CD8-positive, alpha-beta memory T cell (primary cell): ENCODE data around the gene ANAPC2. TPM values are rescaled to one million over a fixed set of nuclear protein-coding genes. Genes with fewer than 3 reads are reported as not detected.
A peak's percentile ranks its signal among the peaks of the same experiment; 100 is the strongest.

Experiments
- CTCF ChIA-PET: fragments of 350-600 bp; sonication (Branson Sonifier 250); formaldehyde crosslinking; loops from one replicate; lab custom pipeline; 2021; ENCODE audit warnings: antibody characterized with exemption; lab: Charles Lee
- POLR2A ChIA-PET: fragments of 350-600 bp; sonication (Branson Sonifier 250); formaldehyde crosslinking; loops from one replicate; lab custom pipeline; 2021; ENCODE audit warnings: antibody characterized with exemption; lab: Charles Lee
- DNase-seq, 5 donors: peaks; one replicate each; pipeline versions ENCODE4 v3.0.0 to v3.0.0-alpha.2; 2020 to 2022; ENCODE audit warnings: mixed read lengths in 1 of 5
- H3K27ac ChIP-seq: one replicate; pipeline ENCODE4 v1.7.0; 2013; ENCODE audit warnings: low read depth, mild to moderate bottlenecking, low read length, moderate library complexity
- H3K27me3 ChIP-seq: 2 replicates; pipeline ENCODE4 v1.7.0; 2013; ENCODE audit warnings: low read length, mild to moderate bottlenecking; ENCODE audit not compliant: insufficient read depth, poor library complexity, severe bottlenecking
- H3K36me3 ChIP-seq: 2 replicates; pipeline ENCODE4 v1.7.0; 2013; ENCODE audit warnings: mild to moderate bottlenecking, low read length, moderate library complexity; ENCODE audit not compliant: insufficient read depth
- H3K4me1 ChIP-seq: 2 replicates; pipeline ENCODE4 v1.7.0; 2013; ENCODE audit warnings: mild to moderate bottlenecking, low read length, moderate library complexity; ENCODE audit not compliant: insufficient read depth
- H3K4me3 ChIP-seq: 2 replicates; pipeline ENCODE4 v1.7.0; 2013; ENCODE audit warnings: mild to moderate bottlenecking, low read length
- H3K9me3 ChIP-seq: 2 replicates; pipeline ENCODE4 v1.7.0; 2013; ENCODE audit warnings: mild to moderate bottlenecking, low read length
- H3K27ac Mint-ChIP-seq, 8 donors: one replicate each; pipeline ENCODE4 v1.8.0; 2020 to 2021; ENCODE audit warnings: mixed read lengths in 8 of 8, mild to moderate bottlenecking in 6 of 8, inconsistent platforms in 3 of 8, moderate library complexity in 3 of 8
- H3K27me3 Mint-ChIP-seq, 2 donors: one replicate each; pipeline ENCODE4 v1.8.0; 2020 to 2021; ENCODE audit warnings: mixed read lengths in 2 of 2, mild to moderate bottlenecking in 1 of 2, moderate library complexity in 1 of 2
- H3K36me3 Mint-ChIP-seq, 3 donors: one replicate each; pipeline ENCODE4 v1.8.0; 2020 to 2021; ENCODE audit warnings: mixed read lengths in 3 of 3, inconsistent platforms in 1 of 3, mild to moderate bottlenecking in 1 of 3
- H3K4me1 Mint-ChIP-seq, 3 donors: one replicate each; pipeline ENCODE4 v1.8.0; 2020 to 2021; ENCODE audit warnings: mixed read lengths in 3 of 3, inconsistent platforms in 1 of 3, mild to moderate bottlenecking in 1 of 3
- H3K4me3 Mint-ChIP-seq, 7 donors: one replicate each; pipeline ENCODE4 v1.8.0; 2020 to 2021; ENCODE audit warnings: mixed read lengths in 7 of 7, mild to moderate bottlenecking in 6 of 7, moderate library complexity in 4 of 7, inconsistent platforms in 2 of 7
- H3K9me3 Mint-ChIP-seq, 5 donors: one replicate each; pipeline ENCODE4 v1.8.0; 2020 to 2022; ENCODE audit warnings: mixed read lengths in 5 of 5, mild to moderate bottlenecking in 3 of 5, moderate library complexity in 2 of 5, inconsistent platforms in 1 of 5
- polyA plus RNA-seq: library from polyadenylated mRNA; unstranded; fragments of 300-500 nt; fragmentation: Illumina TruSeq; gene quantifications from one replicate; pipeline ENCODE4 v1.2.3, GENCODE V29; 2021
- total RNA-seq, 2 experiments: library from RNA; stranded (reverse); gene quantifications; one replicate each; pipeline ENCODE4 v1.2.3, GENCODE V29; 2021

Gene ANAPC2
- total and polyA plus RNA-seq, 3 experiments from 2014 or later, result 5.4 to 57.0 (median 50.2) TPM

DNA sequence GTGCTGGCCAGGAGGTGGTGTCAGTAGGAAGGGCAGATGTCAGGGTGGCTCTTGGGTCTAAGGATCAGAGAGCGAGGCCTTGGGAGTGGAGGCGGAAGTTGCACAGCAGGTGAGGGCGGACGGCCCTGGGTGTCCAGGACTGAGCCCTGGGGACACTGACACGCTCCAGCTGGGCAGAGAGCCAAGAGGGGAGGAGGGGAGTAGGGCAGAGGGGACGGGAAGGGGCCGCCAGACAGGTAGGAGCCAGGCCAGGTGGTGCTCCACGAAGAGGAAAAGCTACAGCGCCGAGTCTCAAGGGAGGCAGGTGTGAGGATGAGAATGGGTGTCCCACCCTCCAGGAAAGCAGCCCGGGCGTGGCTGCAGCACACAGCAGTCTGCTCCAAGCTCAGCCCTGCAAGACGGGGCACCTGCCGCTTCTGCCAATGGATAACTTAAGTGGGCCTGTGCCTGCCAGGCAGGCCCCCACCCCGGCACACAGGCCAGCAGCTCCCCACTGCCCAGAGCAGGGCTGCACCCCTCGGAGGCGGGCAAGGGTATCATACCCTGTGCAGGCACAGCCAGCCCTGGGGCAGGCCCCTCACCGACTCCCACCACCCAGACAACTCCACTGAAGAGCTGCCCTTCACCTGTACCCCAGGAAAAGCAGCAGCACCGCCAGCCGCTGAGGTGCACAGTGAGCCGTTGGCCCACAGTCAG is 7.3 kb upstream of the ANAPC2 start:
- DNase-seq, result no peak
- H3K4me3 ChIP-seq, result no peak overlapping the region
- Mint-ChIP-seq H3K27me3 (no peaks in the 10 kb centered on the region), H3K36me3 (peaks cover 0 to 5% (median 0%) of the 10 kb centered on the region in 3 donors), H3K27ac (no peak overlapping the region), H3K4me1 (peaks cover 0 to 9% (median 3%) of the 10 kb centered on the region in 3 donors), H3K9me3 (no peaks in the 10 kb centered on the region), H3K4me3 (no peak overlapping the region)
- H3K9me3 ChIP-seq, result no peaks in the 10 kb centered on the region
- H3K36me3 ChIP-seq, result peaks cover 2% of the 10 kb centered on the region
- no peaks in the 10 kb centered on the region for H3K27me3 ChIP-seq
- ChIA-PET POLR2A (no interaction called here), CTCF (interaction anchor here (0.7 to 1.4 kb wide), 2 partner anchors 41 to 100 kb away, joined by 3 read pairs; no protein-coding TSS in a partner anchor)
- H3K27ac ChIP-seq, result no peak overlapping the region
- peaks cover 5% of the 10 kb centered on the region for H3K4me1 ChIP-seq

GRCh38 chr9:137194909-137195308 is 6.5 kb upstream of the ANAPC2 start:
- H3K36me3 Mint-ChIP-seq, result peaks cover 0 to 8% (median 0%) of the 10 kb centered on the region in 3 donors
- H3K4me1 Mint-ChIP-seq, result peaks cover 0 to 12% (median 3%) of the 10 kb centered on the region in 3 donors
- H3K27ac Mint-ChIP-seq, result no peak overlapping the region
- Histone ChIP-seq H3K27ac (no peak overlapping the region), H3K9me3 (no peaks in the 10 kb centered on the region), H3K27me3 (no peaks in the 10 kb centered on the region), H3K4me1 (peaks cover 7% of the 10 kb centered on the region), H3K36me3 (peaks cover 4% of the 10 kb centered on the region), H3K4me3 (no peak overlapping the region)
- H3K27me3 Mint-ChIP-seq, result no peaks in the 10 kb centered on the region
- CTCF ChIA-PET, result interaction anchor here (0.8 to 1.5 kb wide), 4 partner anchors 22 to 99 kb away, joined by 3 to 4 read pairs (median 3); no protein-coding TSS in a partner anchor
- no peaks in the 10 kb centered on the region for H3K9me3 Mint-ChIP-seq
- no peak overlapping the region for H3K4me3 Mint-ChIP-seq
- POLR2A ChIA-PET, result no interaction called here
- no peak for DNase-seq

DNA sequence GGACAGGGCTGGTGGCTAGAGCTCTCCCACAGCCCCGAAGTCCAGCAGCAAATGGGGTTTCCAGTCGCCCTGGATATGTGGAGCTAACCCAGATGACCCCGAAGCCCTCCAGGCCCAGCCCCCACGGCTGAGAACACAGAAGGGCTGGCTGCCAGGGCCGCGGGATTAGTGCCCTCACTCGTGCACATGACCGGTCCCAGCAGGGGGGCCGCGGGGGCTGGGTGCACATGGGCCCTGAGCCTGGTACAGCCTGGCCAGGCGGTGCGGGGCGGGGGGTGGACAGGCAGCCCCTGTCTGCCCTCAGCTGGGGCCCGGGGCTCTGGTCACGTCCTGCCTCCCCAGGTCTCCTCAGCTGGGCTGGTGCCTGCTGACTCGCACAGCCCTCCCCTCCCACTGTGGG is 6.0 kb upstream of the ANAPC2 start:
- H3K4me3 Mint-ChIP-seq, result no peak overlapping the region
- Histone ChIP-seq H3K9me3 (no peaks in the 10 kb centered on the region), H3K4me1 (peaks cover 8% of the 10 kb centered on the region), H3K4me3 (no peak overlapping the region), H3K27me3 (no peaks in the 10 kb centered on the region), H3K27ac (no peak overlapping the region), H3K36me3 (peaks cover 4% of the 10 kb centered on the region)
- ChIA-PET CTCF (interaction anchor here (0.8 to 1.5 kb wide), 3 partner anchors 22 to 42 kb away, joined by 3 to 4 read pairs (median 3); no protein-coding TSS in a partner anchor), POLR2A (no interaction called here)
- no peaks in the 10 kb centered on the region for H3K27me3 Mint-ChIP-seq
- no peak for DNase-seq
- no peaks in the 10 kb centered on the region for H3K9me3 Mint-ChIP-seq
- peaks cover 0 to 11% (median 0%) of the 10 kb centered on the region in 3 donors for H3K36me3 Mint-ChIP-seq
- H3K4me1 Mint-ChIP-seq, result peaks cover 4 to 13% (median 4%) of the 10 kb centered on the region in 3 donors
- H3K27ac Mint-ChIP-seq, result no peak overlapping the region

GRCh38 chr9:137193771-137194170 is 5.4 kb upstream of the ANAPC2 start:
- Histone ChIP-seq H3K4me3 (no peak overlapping the region), H3K36me3 (peaks cover 4% of the 10 kb centered on the region), H3K27ac (no peak overlapping the region), H3K27me3 (no peaks in the 10 kb centered on the region), H3K4me1 (peaks cover 12% of the 10 kb centered on the region), H3K9me3 (no peaks in the 10 kb centered on the region)
- ChIA-PET CTCF (interaction anchor here (1.5 kb wide), 1 partner anchor 43 kb away, joined by 4 read pairs; no protein-coding TSS in a partner anchor), POLR2A (no interaction called here)
- H3K36me3 Mint-ChIP-seq, result peaks cover 0 to 16% (median 0%) of the 10 kb centered on the region in 3 donors
- no peaks in the 10 kb centered on the region for H3K27me3 Mint-ChIP-seq
- H3K4me1 Mint-ChIP-seq, result peaks cover 9 to 19% (median 10%) of the 10 kb centered on the region in 3 donors
- peak overlapping the region in 1 of 7 donors; percentile 50 for H3K4me3 Mint-ChIP-seq
- H3K27ac Mint-ChIP-seq, result no peak overlapping the region
- no peak for DNase-seq
- no peaks in the 10 kb centered on the region for H3K9me3 Mint-ChIP-seq

DNA sequence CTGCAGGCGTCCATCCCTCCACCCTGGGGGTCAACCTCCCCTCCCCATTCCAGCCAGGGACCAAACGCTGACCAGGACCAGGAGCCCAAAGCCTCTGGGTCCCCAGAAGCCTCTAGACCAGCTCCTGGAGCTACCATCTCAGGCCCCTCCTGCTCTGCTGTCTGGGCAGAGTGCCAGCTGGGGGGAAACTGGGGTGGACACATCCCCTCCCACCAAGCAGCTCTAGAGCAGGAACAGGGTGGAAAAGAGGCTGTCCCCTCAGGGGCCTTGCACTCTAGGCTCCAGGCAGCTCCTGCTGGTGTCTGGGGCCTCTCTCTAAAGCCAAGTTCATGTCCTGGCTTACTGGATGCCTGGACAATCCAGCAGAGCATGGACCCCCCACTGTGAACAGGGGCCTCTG is 4.5 kb upstream of the ANAPC2 start:
- Mint-ChIP-seq H3K4me1 (peaks cover 10 to 24% (median 10%) of the 10 kb centered on the region in 3 donors), H3K27me3 (no peaks in the 10 kb centered on the region), H3K27ac (no peak overlapping the region), H3K36me3 (peaks cover 0 to 22% (median 0%) of the 10 kb centered on the region in 3 donors), H3K9me3 (no peaks in the 10 kb centered on the region), H3K4me3 (peak overlapping the region in 1 of 7 donors; percentile 24)
- DNase-seq, result no peak
- no peaks in the 10 kb centered on the region for H3K27me3 ChIP-seq
- no peak overlapping the region for H3K27ac ChIP-seq
- CTCF ChIA-PET, result interaction anchor here (1.0 to 2.0 kb wide), 2 partner anchors 97 to 359 kb away, joined by 3 to 5 read pairs; partner anchors contain the start of gene MRPL41
- H3K4me1 ChIP-seq, result peaks cover 13% of the 10 kb centered on the region
- H3K36me3 ChIP-seq, result peaks cover 4% of the 10 kb centered on the region
- H3K9me3 ChIP-seq, result no peaks in the 10 kb centered on the region
- POLR2A ChIA-PET, result interaction anchor here (1.4 kb wide), 1 partner anchor 63 kb away, joined by 9 read pairs; no protein-coding TSS in a partner anchor
- H3K4me3 ChIP-seq, result no peak overlapping the region

- ChIA-PET POLR2A (interaction anchor here (1.4 kb wide), 1 partner anchor 63 kb away, joined by 9 read pairs; no protein-coding TSS in a partner anchor), CTCF (interaction anchor here (1.0 to 2.0 kb wide), 3 partner anchors 27 to 360 kb away, joined by 3 to 5 read pairs (median 3); partner anchors contain the start of gene MRPL41)
- H3K27me3 ChIP-seq, result no peaks in the 10 kb centered on the region
- Mint-ChIP-seq H3K27me3 (no peaks in the 10 kb centered on the region), H3K27ac (no peak overlapping the region), H3K4me1 (peaks cover 14 to 28% (median 14%) of the 10 kb centered on the region in 3 donors), H3K9me3 (no peaks in the 10 kb centered on the region), H3K36me3 (peaks cover 0 to 26% (median 2%) of the 10 kb centered on the region in 3 donors), H3K4me3 (peak overlapping the region in 1 of 7 donors; percentile 24)
- H3K4me1 ChIP-seq, result peaks cover 17% of the 10 kb centered on the region
- no peak for DNase-seq
- H3K27ac ChIP-seq, result no peak overlapping the region
- no peak overlapping the region for H3K4me3 ChIP-seq
- no peaks in the 10 kb centered on the region for H3K9me3 ChIP-seq
- H3K36me3 ChIP-seq, result peaks cover 4% of the 10 kb centered on the region
These were observed 4.1 kb upstream of the ANAPC2 start for GRCh38 chr9:137192448-137192780.

- POLR2A ChIA-PET, result interaction anchor here (0.6 to 1.4 kb wide), 3 partner anchors 35 to 1100 kb away, joined by 3 to 9 read pairs (median 4); no protein-coding TSS in a partner anchor
- no peak for DNase-seq
These were observed 3.5 kb upstream of the ANAPC2 start for GRCh38 chr9:137191691-137192447.

More at GRCh38 chr9:137191691-137192447, 3.5 kb upstream of the ANAPC2 start:
- no peak overlapping the region for H3K4me3 ChIP-seq
- H3K4me1 Mint-ChIP-seq, result peaks cover 19 to 34% (median 19%) of the 10 kb centered on the region in 3 donors
- H3K36me3 Mint-ChIP-seq, result peaks cover 0 to 28% (median 2%) of the 10 kb centered on the region in 3 donors
- H3K27me3 Mint-ChIP-seq, result no peaks in the 10 kb centered on the region
- no peaks in the 10 kb centered on the region for H3K9me3 ChIP-seq
- peaks cover 22% of the 10 kb centered on the region for H3K4me1 ChIP-seq
- no peak overlapping the region for H3K4me3 Mint-ChIP-seq
- H3K36me3 ChIP-seq, result peaks cover 4% of the 10 kb centered on the region
- CTCF ChIA-PET, result interaction anchor here (1.0 to 2.0 kb wide), 3 partner anchors 27 to 360 kb away, joined by 3 to 5 read pairs (median 3); partner anchors contain the start of gene MRPL41
- peak overlapping the region in 1 of 8 donors; percentile 80 for H3K27ac Mint-ChIP-seq
- H3K27me3 ChIP-seq, result no peaks in the 10 kb centered on the region
- no peak overlapping the region for H3K27ac ChIP-seq
- H3K9me3 Mint-ChIP-seq, result no peaks in the 10 kb centered on the region
